Stimulated activated naive B cell treated with anti-CD40 and anti-IgM and Interleukin-4, amounts not matched to agents 10 μg/mL and 1 μg/mL and 100 μg/mL, for 72 hours (primary cell): ENCODE results near the gene PRUNE2.
A peak's percentile ranks its signal among the peaks of the same experiment; 100 is the strongest.
"Not testable (repeated sequence)": the region's sequence is repeated elsewhere in the genome, so short reads cannot be mapped to it uniquely, and the experiment has no call there.

Experiments used
- ATAC-seq, 2 donors: fragments of 150-1000 bp; cut with Tn5 transposase; replicated peaks; 2 replicates each; pipeline ENCODE4 v1.10.0; 2021; ENCODE audit warnings: moderate library complexity in 1 of 2
- DNase-seq: peaks from one replicate; pipeline ENCODE4 v3.0.0; 2021
- H3K27ac Mint-ChIP-seq: one replicate; pipeline ENCODE4 v1.8.0; 2022; ENCODE audit warnings: mild to moderate bottlenecking, mixed read lengths
- H3K27me3 Mint-ChIP-seq, 2 donors: one replicate each; pipeline ENCODE4 v1.8.0; 2022; ENCODE audit warnings: mixed read lengths in 2 of 2
- H3K36me3 Mint-ChIP-seq, 2 donors: one replicate each; pipeline ENCODE4 v1.8.0; 2022; ENCODE audit warnings: mixed read lengths in 2 of 2, mild to moderate bottlenecking in 1 of 2
- H3K4me1 Mint-ChIP-seq, 2 donors: one replicate each; pipeline ENCODE4 v1.8.0; 2022; ENCODE audit warnings: mixed read lengths in 2 of 2, mild to moderate bottlenecking in 1 of 2
- H3K4me3 Mint-ChIP-seq, 2 donors: one replicate each; pipeline ENCODE4 v1.8.0; 2022; ENCODE audit warnings: mild to moderate bottlenecking in 2 of 2, mixed read lengths in 2 of 2, moderate library complexity in 1 of 2
- H3K9me3 Mint-ChIP-seq, 2 donors: one replicate each; pipeline ENCODE4 v1.8.0; 2022; ENCODE audit warnings: mixed read lengths in 2 of 2, mild to moderate bottlenecking in 1 of 2

The PRUNE2 gene

GRCh38 chr9:76690246-76690972, 215.5 kb downstream of the PRUNE2 start:
- Mint-ChIP-seq H3K4me3 (no peak overlapping the region), H3K27me3 (peaks cover 20 to 25% of the 10 kb centered on the region in 2 donors), H3K27ac (no peak overlapping the region), H3K4me1 (peaks cover 6 to 9% of the 10 kb centered on the region in 2 donors), H3K36me3 (no peaks in the 10 kb centered on the region), H3K9me3 (no peaks in the 10 kb centered on the region)
- ATAC-seq (no peak), DNase-seq (no peak)

GRCh38 chr9:76688471-76689238, 217.3 kb downstream of the PRUNE2 start:
- H3K4me3 Mint-ChIP-seq = no peak overlapping the region
- no peaks in the 10 kb centered on the region for H3K9me3 Mint-ChIP-seq
- H3K4me1 Mint-ChIP-seq = peaks cover 6 to 9% of the 10 kb centered on the region in 2 donors
- no peak for ATAC-seq
- no peaks in the 10 kb centered on the region for H3K36me3 Mint-ChIP-seq
- no peak for DNase-seq
- H3K27ac Mint-ChIP-seq = no peak overlapping the region
- peaks cover 13 to 20% of the 10 kb centered on the region in 2 donors for H3K27me3 Mint-ChIP-seq

DNA sequence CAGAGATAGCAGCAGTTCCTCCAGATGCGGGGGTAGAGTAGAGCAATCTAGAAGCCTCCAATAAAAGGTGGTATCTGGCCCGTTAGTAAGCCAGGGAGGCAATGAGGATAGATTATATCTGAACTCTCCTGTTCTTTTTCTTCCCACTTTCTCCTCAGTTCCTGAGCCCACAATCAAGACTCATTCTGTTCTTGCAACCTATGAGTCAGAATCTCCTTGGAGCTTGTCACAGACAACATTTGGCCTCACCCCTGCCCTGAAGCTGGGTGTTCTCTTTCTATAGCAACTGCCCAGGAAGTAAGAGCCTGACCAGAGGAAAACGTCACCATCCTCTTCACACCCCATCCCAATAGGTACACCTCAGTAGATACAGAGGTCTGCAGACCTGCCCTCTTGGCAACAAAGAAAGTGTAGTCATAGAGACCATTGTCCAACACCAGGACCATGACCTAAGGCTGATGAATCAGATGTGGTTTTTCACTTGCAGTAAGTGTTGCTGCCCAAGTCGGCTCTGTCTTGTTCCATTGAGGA, 218.0 kb downstream of the PRUNE2 start:
- Mint-ChIP-seq H3K27me3 (peaks cover 12 to 20% of the 10 kb centered on the region in 2 donors), H3K27ac (no peak overlapping the region), H3K4me3 (no peak overlapping the region), H3K9me3 (no peaks in the 10 kb centered on the region), H3K4me1 (peaks cover 6 to 9% of the 10 kb centered on the region in 2 donors), H3K36me3 (no peaks in the 10 kb centered on the region)
- DNase-seq (no peak), ATAC-seq (peak in 1 of 2 donors; percentile 39)

DNA sequence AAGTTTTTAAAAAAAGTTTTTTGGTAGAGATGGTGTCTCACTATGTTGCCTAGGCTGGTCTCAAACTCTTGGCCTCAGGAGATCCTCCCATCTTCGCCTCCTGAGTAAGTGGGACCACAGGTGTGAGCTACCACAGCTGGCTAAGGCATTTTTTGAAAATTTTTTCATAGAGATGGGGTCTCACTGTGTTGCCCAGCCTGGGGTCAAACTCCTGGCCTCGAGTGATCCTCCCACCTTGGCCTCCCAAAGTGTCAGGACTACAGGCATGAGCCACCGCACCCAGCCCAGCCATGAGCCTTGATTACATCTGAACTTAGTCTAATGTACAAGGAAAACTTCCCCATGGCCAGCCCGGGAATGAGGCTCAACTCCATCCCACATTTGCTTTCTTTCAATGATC, 219.2 kb downstream of the PRUNE2 start:
- Mint-ChIP-seq H3K4me3 (no peak overlapping the region), H3K36me3 (no peaks in the 10 kb centered on the region), H3K27ac (no peak overlapping the region), H3K4me1 (peaks cover 2 to 3% of the 10 kb centered on the region in 2 donors), H3K9me3 (no peaks in the 10 kb centered on the region), H3K27me3 (peaks cover 3 to 11% of the 10 kb centered on the region in 2 donors)
- no peak for DNase-seq
- ATAC-seq = no peak

- Mint-ChIP-seq H3K9me3 (peaks cover 4% of the 10 kb centered on the region in 2 donors), H3K27ac (no peak overlapping the region), H3K4me3 (no peak overlapping the region), H3K36me3 (no peaks in the 10 kb centered on the region), H3K4me1 (no peaks in the 10 kb centered on the region), H3K27me3 (no peaks in the 10 kb centered on the region)
- no peak for ATAC-seq
- DNase-seq = no peak
Measured at GRCh38 chr9:76684213-76684612, 221.7 kb downstream of the PRUNE2 start.

DNA sequence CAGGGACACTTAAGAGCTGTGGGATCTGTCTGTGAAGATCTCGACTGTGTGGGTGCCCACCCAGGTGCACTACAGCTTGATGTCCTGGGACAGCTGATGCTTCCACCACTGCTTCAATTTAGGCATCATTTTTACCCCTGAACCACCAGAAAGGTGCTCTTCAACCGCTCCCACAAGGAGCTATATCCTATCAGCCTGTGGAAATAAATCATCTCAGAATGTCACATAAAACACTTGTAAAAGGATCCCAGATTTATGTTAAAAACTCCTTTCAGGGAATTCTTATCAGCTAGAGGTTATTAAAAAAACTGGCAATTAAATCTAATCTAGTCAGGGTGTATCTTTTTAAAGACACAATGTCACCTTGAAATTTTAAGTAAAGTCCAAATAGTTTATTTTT, 224.4 kb downstream of the PRUNE2 start:
- no peaks in the 10 kb centered on the region for H3K4me1 Mint-ChIP-seq
- ATAC-seq (no peak), DNase-seq (no peak)
- no peak overlapping the region for H3K27ac Mint-ChIP-seq
- H3K4me3 Mint-ChIP-seq = no peak overlapping the region
- no peaks in the 10 kb centered on the region for H3K27me3 Mint-ChIP-seq
- peaks cover 4% of the 10 kb centered on the region in 2 donors for H3K9me3 Mint-ChIP-seq
- no peaks in the 10 kb centered on the region for H3K36me3 Mint-ChIP-seq

DNA sequence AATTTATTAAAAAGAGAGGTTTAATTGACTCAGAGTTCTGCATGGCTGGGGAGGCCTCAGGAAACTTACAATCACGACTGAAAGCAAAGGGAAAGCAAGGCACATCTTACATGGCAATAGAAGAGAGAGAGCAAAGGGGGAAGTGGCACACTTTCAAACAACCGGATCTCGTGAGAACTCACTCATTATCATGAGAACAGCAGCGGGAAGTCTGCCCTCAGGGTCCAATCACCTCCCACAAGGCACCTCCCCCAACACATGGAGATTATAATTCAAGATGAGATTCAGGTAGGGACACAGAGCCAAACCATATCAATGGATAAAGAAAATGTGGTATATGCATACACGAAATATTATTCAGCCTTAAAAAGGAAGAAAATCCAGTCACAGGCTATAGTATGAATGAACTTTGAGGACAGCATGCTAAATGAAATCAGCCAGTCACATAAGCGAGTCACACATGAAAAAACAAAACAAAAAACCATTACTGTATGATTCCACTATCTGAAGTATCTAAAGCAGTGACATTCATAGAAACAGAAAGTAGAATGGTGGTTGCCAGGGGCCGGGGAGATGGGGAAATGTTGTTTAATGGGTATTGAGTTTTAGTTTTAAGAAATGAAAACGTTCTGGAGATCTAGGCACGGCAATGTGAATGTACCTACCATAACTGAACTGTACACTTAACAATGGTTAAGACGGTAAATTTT, 225.0 kb downstream of the PRUNE2 start:
- no peaks in the 10 kb centered on the region for H3K27me3 Mint-ChIP-seq
- ATAC-seq (no peak), DNase-seq (no peak)
- H3K36me3 Mint-ChIP-seq = no peaks in the 10 kb centered on the region
- peaks cover 4% of the 10 kb centered on the region in 2 donors for H3K9me3 Mint-ChIP-seq
- H3K27ac Mint-ChIP-seq = no peak overlapping the region
- H3K4me3 Mint-ChIP-seq = no peak overlapping the region
- H3K4me1 Mint-ChIP-seq = no peaks in the 10 kb centered on the region

- Mint-ChIP-seq H3K27me3 (no peaks in the 10 kb centered on the region), H3K4me1 (no peaks in the 10 kb centered on the region), H3K4me3 (no peak overlapping the region), H3K36me3 (no peaks in the 10 kb centered on the region), H3K9me3 (peaks cover 4% of the 10 kb centered on the region in 2 donors), H3K27ac (no peak overlapping the region)
- no peak for DNase-seq
- ATAC-seq = no peak
Measured at GRCh38 chr9:76677481-76678055, 228.3 kb downstream of the PRUNE2 start.

- no peak overlapping the region for H3K27ac Mint-ChIP-seq
- H3K4me1 Mint-ChIP-seq = no peaks in the 10 kb centered on the region
- no peaks in the 10 kb centered on the region for H3K36me3 Mint-ChIP-seq
- no peaks in the 10 kb centered on the region for H3K27me3 Mint-ChIP-seq
- no peak overlapping the region for H3K4me3 Mint-ChIP-seq
- ATAC-seq (no peak), DNase-seq (no peak)
- peaks cover 4% of the 10 kb centered on the region in 2 donors for H3K9me3 Mint-ChIP-seq
Measured at GRCh38 chr9:76676857-76677256, 229.1 kb downstream of the PRUNE2 start.

GRCh38 chr9:76667521-76667957, 238.4 kb downstream of the PRUNE2 start:
- DNase-seq (no peak), ATAC-seq (no peak)
- peaks cover 1 to 4% of the 10 kb centered on the region in 2 donors for H3K36me3 Mint-ChIP-seq
- H3K4me3 Mint-ChIP-seq = no peak overlapping the region
- no peak overlapping the region for H3K27ac Mint-ChIP-seq
- no peaks in the 10 kb centered on the region for H3K4me1 Mint-ChIP-seq
- H3K9me3 Mint-ChIP-seq = peaks cover 0 to 4% of the 10 kb centered on the region in 2 donors
- H3K27me3 Mint-ChIP-seq = peaks cover 0 to 9% of the 10 kb centered on the region in 2 donors

- not testable (repeated sequence) for DNase-seq, ATAC-seq, H3K27me3 Mint-ChIP-seq, H3K27ac Mint-ChIP-seq, H3K4me1 Mint-ChIP-seq, H3K4me3 Mint-ChIP-seq, H3K9me3 Mint-ChIP-seq, H3K36me3 Mint-ChIP-seq
Measured at GRCh38 chr9:76665966-76666365, 239.9 kb downstream of the PRUNE2 start.

GRCh38 chr9:76665458-76665857, 240.5 kb downstream of the PRUNE2 start:
- Mint-ChIP-seq H3K27ac (no peak overlapping the region), H3K4me3 (no peak overlapping the region), H3K4me1 (no peaks in the 10 kb centered on the region), H3K36me3 (peaks cover 1 to 4% of the 10 kb centered on the region in 2 donors), H3K9me3 (peaks cover 0 to 4% of the 10 kb centered on the region in 2 donors), H3K27me3 (peaks cover 0 to 9% of the 10 kb centered on the region in 2 donors)
- no peak for ATAC-seq
- DNase-seq = no peak

DNA sequence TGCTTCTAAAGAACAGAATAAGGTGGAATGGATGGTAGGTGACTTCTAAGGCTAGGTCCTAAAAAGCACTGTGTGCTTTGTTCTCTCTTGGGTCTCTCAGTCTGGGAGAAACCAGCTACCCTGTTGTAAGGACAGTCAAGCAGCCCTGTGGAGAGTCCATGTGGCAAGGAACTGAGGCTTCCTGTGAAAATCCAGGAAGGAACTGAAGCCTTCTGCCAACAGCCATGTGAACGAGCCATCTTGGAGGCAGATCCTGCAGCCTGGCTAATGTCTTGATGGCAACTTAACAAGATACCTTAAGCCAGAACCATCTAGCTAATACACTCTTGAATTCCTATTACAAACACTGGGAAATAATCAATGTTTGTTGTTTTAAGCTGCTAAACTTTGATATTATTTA, 241.8 kb downstream of the PRUNE2 start:
- H3K4me1 Mint-ChIP-seq = peaks cover 0 to under 1% of the 10 kb centered on the region in 2 donors
- H3K4me3 Mint-ChIP-seq = no peak overlapping the region
- H3K9me3 Mint-ChIP-seq = peaks cover 0 to 4% of the 10 kb centered on the region in 2 donors
- no peak for DNase-seq
- peaks cover 1 to 4% of the 10 kb centered on the region in 2 donors for H3K36me3 Mint-ChIP-seq
- ATAC-seq = no peak
- H3K27ac Mint-ChIP-seq = no peak overlapping the region
- H3K27me3 Mint-ChIP-seq = peaks cover 0 to 7% of the 10 kb centered on the region in 2 donors
